GM12878 (cell line): ENCODE data around the gene TCF7. TPM values are rescaled to one million over a fixed set of nuclear protein-coding genes. Genes with fewer than 3 reads are reported as not detected.

ENCODE experiments used
- BHLHE40 ChIP-seq, 2 experiments: fragments of 450-650 bp in 1 of 2; IDR thresholded peaks; 2 replicates each; pipeline ENCODE4 v1.6.1; 2011 to 2017; ENCODE audit warnings: low read depth in 2 of 2, borderline replicate concordance in 1 of 2, improper control_type of control experiment in 1 of 2, low read length in 1 of 2, mild to moderate bottlenecking in 1 of 2
- BMI1 ChIP-seq: fragments of 450-650 bp; IDR thresholded peaks from 2 replicates; pipeline ENCODE4 v1.6.1; 2016; ENCODE audit warnings: mild to moderate bottlenecking, moderate library complexity, borderline replicate concordance
- CEBPB ChIP-seq, 2 experiments: fragments of 150-350 bp in 1 of 2; IDR thresholded peaks; 2 replicates each; pipeline ENCODE4 v1.6.1; 2012 to 2014; ENCODE audit warnings: low read depth in 2 of 2, low read length in 2 of 2, borderline replicate concordance in 1 of 2, inconsistent platforms in 1 of 2
- CTCF ChIP-seq, 3 experiments: IDR thresholded peaks in 2 of 3; conservative IDR thresholded peaks in 1 of 3; 2 replicates each; pipeline ENCODE4 v1.5.1; 2011; ENCODE audit warnings: low read depth in 3 of 3, low read length in 3 of 3, mild to moderate bottlenecking in 3 of 3, control low read depth in 2 of 3, moderate library complexity in 2 of 3, inconsistent platforms in 1 of 3, mixed read lengths in 1 of 3; ENCODE audit not compliant: control insufficient read depth in 2 of 3, insufficient read depth in 1 of 3; ENCODE audit errors: extremely low read depth in 1 of 3
- EGR1 ChIP-seq, 2 experiments: IDR thresholded peaks; 1 replicate in 1 of 2; 2 replicates in 1 of 2; pipeline ENCODE4 v1.6.1; 2011 to 2012; ENCODE audit warnings: low read depth in 2 of 2, low read length in 2 of 2, borderline replicate concordance in 1 of 2, mild to moderate bottlenecking in 1 of 2, moderate library complexity in 1 of 2
- MTA3 ChIP-seq: IDR thresholded peaks from 2 replicates; pipeline ENCODE4 v1.6.1; 2012; ENCODE audit warnings: low read length, inconsistent platforms, borderline replicate concordance
- NFYA ChIP-seq: IDR thresholded peaks from 2 replicates; pipeline ENCODE4 v1.6.1; 2011; ENCODE audit warnings: low read depth, mild to moderate bottlenecking, low read length, improper control_type of control experiment, borderline replicate concordance
- NFYB ChIP-seq: IDR thresholded peaks from 2 replicates; pipeline ENCODE4 v1.6.1; 2011; ENCODE audit warnings: low read depth, mild to moderate bottlenecking, low read length, improper control_type of control experiment, moderate library complexity; ENCODE audit not compliant: insufficient read depth
- NR2C1 ChIP-seq: fragments of 450-650 bp; IDR thresholded peaks from 2 replicates; pipeline ENCODE4 v1.6.1; 2017; ENCODE audit warnings: antibody characterized with exemption, mild to moderate bottlenecking, moderate library complexity
- NR2F1 ChIP-seq: fragments of 450-650 bp; conservative IDR thresholded peaks from 2 replicates; pipeline ENCODE4 v1.6.1; 2017; ENCODE audit warnings: mild to moderate bottlenecking
- NRF1 ChIP-seq: conservative IDR thresholded peaks from 2 replicates; pipeline ENCODE4 v1.6.1; 2011; ENCODE audit warnings: mild to moderate bottlenecking, low read depth, low read length, improper control_type of control experiment
- POLR2AphosphoS2 ChIP-seq: IDR thresholded peaks from 2 replicates; pipeline ENCODE4 v1.6.1; 2011; ENCODE audit warnings: low read depth, mild to moderate bottlenecking, low read length, improper control_type of control experiment, moderate library complexity
- RFX5 ChIP-seq: IDR thresholded peaks from 2 replicates; pipeline ENCODE4 v1.6.1; 2011; ENCODE audit warnings: low read depth, low read length, improper control_type of control experiment
- ZBTB11 ChIP-seq: fragments of 450-650 bp; formaldehyde crosslinking; IDR thresholded peaks from 2 replicates; pipeline ENCODE4 v1.5.0; 2022; ENCODE audit warnings: mild to moderate bottlenecking, missing genetic modification characterization
- ZBTB40 ChIP-seq: fragments of 450-650 bp; IDR thresholded peaks from 2 replicates; pipeline ENCODE4 v1.6.1; 2016; ENCODE audit warnings: mild to moderate bottlenecking, moderate library complexity, borderline replicate concordance
- ZNF207 ChIP-seq: fragments of 450-650 bp; IDR thresholded peaks from 2 replicates; pipeline ENCODE4 v1.6.1; 2014; ENCODE audit warnings: antibody characterized with exemption, mild to moderate bottlenecking, borderline replicate concordance
- ZNF274 ChIP-seq: IDR thresholded peaks from one replicate; pipeline ENCODE4 v1.8.0; 2011; ENCODE audit not compliant: insufficient read length, insufficient read depth
- polyA plus RNA-seq, 11 experiments: library from polyadenylated mRNA; depleted of rRNA in 4 of 11; unstranded in 6 of 11; stranded (reverse) in 5 of 11; fragments of >200 nt; fragmentation: Nextera tagmentation in 4 of 11; fragmentation: Illumina TruSeq in 1 of 11; extraction: Ambion mirVana in 4 of 11; extraction: Trizol in 1 of 11; gene quantifications; 1 replicate in 1 of 11; 2 replicates in 10 of 11; pipeline versions ENCODE4 v1.2.1 to v1.2.3, GENCODE V29; 2011 to 2016; ENCODE audit warnings: inconsistent platforms in 2 of 11, missing spikeins in 2 of 11, low read depth in 1 of 11
- total RNA-seq, 4 experiments: library from RNA; depleted of rRNA in 3 of 4; stranded (reverse); fragments of >200 nt in 3 of 4; fragmentation: Illumina TruSeq in 1 of 4; extraction: Trizol in 1 of 4; gene quantifications; 2 replicates each; pipeline versions ENCODE4 v1.2.1 to v1.2.3, GENCODE V29; 2013 to 2021

Gene TCF7
- total and polyA plus RNA-seq, 10 of the 15 experiments (the other 5 are each of a cell fraction or from before 2014, with no cell fraction given), result 10.0 to 60.2 (median 23.6) TPM

- TF ChIP-seq CTCF (IDR thresholded peaks at IDR 0.05 in 2 of 3, conservative IDR thresholded peaks at IDR 0.05 in 1 of 3; ENCODE audit: control insufficient read depth in 2 of 3, extremely low read depth in 1 of 3, insufficient read depth in 1 of 3, low read depth in 3 of 3, low read length in 3 of 3) (no peak), NR2C1 (no peak), ZNF274 (no peak), POLR2AphosphoS2 (no peak), BMI1 (peak; percentile 20; the same call in 1 of the 2 replicates), NFYA (no peak), NFYB (no peak), EGR1 (IDR thresholded peaks at IDR 0.05; ENCODE audit: borderline replicate concordance in 1 of 2, low read depth in 2 of 2, low read length in 2 of 2) (0 out of 3 replicates have a peak, but pooled peaks of 1 of the 2 experiments have one; percentile 30), MTA3 (no peak), ZBTB11 (CRISPR knock-in tag) (no peak), NR2F1 (peak; percentile 84), ZBTB40 (no peak), BHLHE40 (IDR thresholded peaks at IDR 0.05; ENCODE audit: borderline replicate concordance in 1 of 2, low read depth in 2 of 2, low read length in 1 of 2) (peak; percentile 77 to 87), NRF1 (no peak), RFX5 (no peak), CEBPB (IDR thresholded peaks at IDR 0.05; ENCODE audit: borderline replicate concordance in 1 of 2, low read depth in 2 of 2, low read length in 2 of 2) (no peak), ZNF207 (no peak)
These were observed 24.2 kb downstream of the TCF7 start (continued) for GRCh38 chr5:134138416-134139376.
